GM19351 (cell line): ENCODE data around the gene SCP2D1.
"Not testable (repeated sequence)": the region's sequence is repeated elsewhere in the genome, so short reads cannot be mapped to it uniquely, and the experiment has no call there.

ENCODE experiments used
- ATAC-seq: cut with Tn5 transposase; IDR thresholded peaks from one replicate; pipeline ENCODE4 v1.9.1; 2021; ENCODE audit warnings: mild to moderate bottlenecking, moderate library complexity; ENCODE audit not compliant: unreplicated experiment

The SCP2D1 gene

GRCh38 chr20:18813483-18813882, at the start of gene SCP2D1:
Gene SCP2D1, plus strand, starts transcription at chr20:18813783. Its CDS starts 33 bp downstream, at chr20:18813816.
- ATAC-seq = no peak

GRCh38 chr20:18767676-18768075, 45.9 kb upstream of the SCP2D1 start:
- ATAC-seq = no peak

GRCh38 chr20:18773566-18773965, 40.0 kb upstream of the SCP2D1 start:
- ATAC-seq = no peak

- no peak for ATAC-seq
Observed at GRCh38 chr20:18774207-18774606, 39.4 kb upstream of the SCP2D1 start.

GRCh38 chr20:18775633-18776032, 38.0 kb upstream of the SCP2D1 start:
- no peak for ATAC-seq

- ATAC-seq = no peak
Observed at GRCh38 chr20:18778690-18779392, 34.7 kb upstream of the SCP2D1 start.

- no peak for ATAC-seq
Observed at GRCh38 chr20:18780385-18781130, 33.0 kb upstream of the SCP2D1 start.

GRCh38 chr20:18781509-18781908, 32.1 kb upstream of the SCP2D1 start:
- no peak for ATAC-seq

GRCh38 chr20:18783385-18783959, 30.1 kb upstream of the SCP2D1 start:
- ATAC-seq = no peak

- not testable (repeated sequence) for ATAC-seq
Observed at GRCh38 chr20:18787046-18787445, 26.5 kb upstream of the SCP2D1 start.

- ATAC-seq = no peak
Observed at GRCh38 chr20:18788021-18788420, 25.6 kb upstream of the SCP2D1 start.

GRCh38 chr20:18790787-18791186, 22.8 kb upstream of the SCP2D1 start:
- no peak for ATAC-seq

GRCh38 chr20:18793625-18794427, 19.8 kb upstream of the SCP2D1 start:
- peak; percentile 99 for ATAC-seq

- no peak for ATAC-seq
Observed at GRCh38 chr20:18794428-18794787, 19.2 kb upstream of the SCP2D1 start.

- no peak for ATAC-seq
Observed at GRCh38 chr20:18795366-18795765, 18.2 kb upstream of the SCP2D1 start.

- no peak for ATAC-seq
Observed at GRCh38 chr20:18796282-18796833, 17.2 kb upstream of the SCP2D1 start.

GRCh38 chr20:18801516-18801915, 12.1 kb upstream of the SCP2D1 start:
- no peak for ATAC-seq

- ATAC-seq = peak; percentile 85
Observed at GRCh38 chr20:18802012-18802634, 11.5 kb upstream of the SCP2D1 start.

GRCh38 chr20:18805881-18806280, 7.7 kb upstream of the SCP2D1 start:
- ATAC-seq = no peak

GRCh38 chr20:18808712-18809111, 4.9 kb upstream of the SCP2D1 start:
- ATAC-seq = peak; percentile 45
